H9 (cell line): Measurements from ENCODE around the gene SETD1A. TPM values are rescaled to one million over a fixed set of nuclear protein-coding genes. Genes with fewer than 3 reads are reported as not detected.

ENCODE experiments used
- DNase-seq: peaks from one replicate; pipeline ENCODE4 v3.0.0-alpha.2; 2017
- H2AFZ ChIP-seq: one replicate; pipeline ENCODE4 v1.6.1; 2013; ENCODE audit warnings: mild to moderate bottlenecking, low read length, control low read depth, moderate library complexity
- H2AK5ac ChIP-seq: 2 replicates; pipeline ENCODE4 v1.6.1; 2013; ENCODE audit warnings: low read length, control low read depth, mixed read lengths; ENCODE audit not compliant: insufficient read length
- H2BK120ac ChIP-seq: one replicate; pipeline ENCODE4 v1.6.1; 2013; ENCODE audit warnings: low read depth, mild to moderate bottlenecking, low read length, control low read depth, inconsistent platforms; ENCODE audit not compliant: poor library complexity, severe bottlenecking
- H2BK12ac ChIP-seq: 2 replicates; pipeline ENCODE4 v1.6.1; 2013; ENCODE audit warnings: low read length, control low read depth, mixed read lengths, low read depth; ENCODE audit not compliant: insufficient read length
- H2BK15ac ChIP-seq: 2 replicates; pipeline ENCODE4 v1.6.1; 2013; ENCODE audit warnings: low read depth, low read length, control low read depth
- H2BK20ac ChIP-seq: one replicate; pipeline ENCODE4 v1.6.1; 2013; ENCODE audit warnings: low read depth, mild to moderate bottlenecking, low read length, control low read depth, inconsistent platforms; ENCODE audit not compliant: poor library complexity, severe bottlenecking
- H2BK5ac ChIP-seq: 2 replicates; pipeline ENCODE4 v1.6.1; 2013; ENCODE audit warnings: low read length, control low read depth, mixed read lengths; ENCODE audit not compliant: insufficient read length
- H3K14ac ChIP-seq: 2 replicates; pipeline ENCODE4 v1.6.1; 2013; ENCODE audit warnings: low read length, control low read depth; ENCODE audit not compliant: insufficient read depth
- H3K18ac ChIP-seq: 2 replicates; pipeline ENCODE4 v1.6.1; 2013; ENCODE audit warnings: low read depth, mild to moderate bottlenecking, mixed read lengths, low read length, control low read depth; ENCODE audit not compliant: insufficient read length
- H3K23ac ChIP-seq: 2 replicates; pipeline ENCODE4 v1.6.1; 2013; ENCODE audit warnings: low read length, control low read depth, mixed read lengths, low read depth; ENCODE audit not compliant: insufficient read length
- H3K23me2 ChIP-seq: 2 replicates; pipeline ENCODE4 v1.6.1; 2013; ENCODE audit warnings: low read depth, mild to moderate bottlenecking, mixed read lengths, low read length, control low read depth; ENCODE audit not compliant: insufficient read length, poor library complexity, severe bottlenecking
- H3K27ac ChIP-seq: 2 replicates; pipeline ENCODE4 v1.5.1; 2013; ENCODE audit warnings: low read length, control low read depth, mixed read lengths, low read depth; ENCODE audit not compliant: insufficient read length
- H3K27me3 ChIP-seq: 2 replicates; pipeline ENCODE4 v1.6.1; 2013; ENCODE audit warnings: low read length, control low read depth, inconsistent platforms; ENCODE audit not compliant: insufficient read depth
- H3K4ac ChIP-seq: 2 replicates; pipeline ENCODE4 v1.6.1; 2013; ENCODE audit warnings: low read depth, mild to moderate bottlenecking, control low read depth, inconsistent platforms, low read length, moderate library complexity
- H3K4me1 ChIP-seq: 2 replicates; pipeline ENCODE4 v1.6.1; 2013; ENCODE audit warnings: low read length, control low read depth, inconsistent platforms; ENCODE audit not compliant: insufficient read depth
- H3K4me2 ChIP-seq: 2 replicates; pipeline ENCODE4 v1.6.1; 2013; ENCODE audit warnings: low read length, control low read depth, mixed read lengths; ENCODE audit not compliant: insufficient read length, insufficient read depth
- H3K56ac ChIP-seq: 2 replicates; pipeline ENCODE4 v1.6.1; 2013; ENCODE audit warnings: low read depth, mild to moderate bottlenecking, mixed read lengths, low read length, control low read depth; ENCODE audit not compliant: insufficient read length
- H3K79me1 ChIP-seq: 2 replicates; pipeline ENCODE4 v1.6.1; 2013; ENCODE audit warnings: low read depth, mild to moderate bottlenecking, moderate library complexity, low read length, control low read depth, inconsistent platforms; ENCODE audit not compliant: insufficient read depth, poor library complexity, severe bottlenecking
- H3K79me2 ChIP-seq: 2 replicates; pipeline ENCODE4 v1.6.1; 2013; ENCODE audit warnings: low read length, control low read depth, inconsistent platforms; ENCODE audit not compliant: insufficient read depth
- H3K9ac ChIP-seq: 2 replicates; pipeline ENCODE4 v1.6.1; 2013; ENCODE audit warnings: low read length, control low read depth, mixed read lengths; ENCODE audit not compliant: insufficient read length; ENCODE audit errors: extremely low read depth
- H3K9me3 ChIP-seq: one replicate; pipeline ENCODE4 v1.6.1; 2013; ENCODE audit warnings: low read depth, low read length, inconsistent platforms; ENCODE audit not compliant: control insufficient read depth
- H3T11ph ChIP-seq: one replicate; pipeline ENCODE4 v1.6.1; 2013; ENCODE audit warnings: mild to moderate bottlenecking, low read length, control low read depth, inconsistent platforms
- H4K20me1 ChIP-seq: one replicate; pipeline ENCODE4 v1.6.1; 2013; ENCODE audit not compliant: control insufficient read depth, insufficient read length, insufficient read depth
- H4K5ac ChIP-seq: 2 replicates; pipeline ENCODE4 v1.6.1; 2013; ENCODE audit warnings: low read depth, mild to moderate bottlenecking, mixed read lengths, low read length, control low read depth; ENCODE audit not compliant: insufficient read length
- H4K8ac ChIP-seq: replicated peaks from 2 replicates; pipeline ENCODE4 v1.6.1; 2013; ENCODE audit warnings: low read length, control low read depth, mixed read lengths, low read depth; ENCODE audit not compliant: insufficient read length
- H4K91ac ChIP-seq: 2 replicates; pipeline ENCODE4 v1.6.1; 2013; ENCODE audit warnings: low read depth, mild to moderate bottlenecking, moderate library complexity, mixed read lengths, low read length, control low read depth; ENCODE audit not compliant: insufficient read length
- H3K27ac Mint-ChIP-seq, 3 experiments: 2 replicates in 2 of 3; 3 replicates in 1 of 3; pipeline ENCODE4 v1.8.0; 2020 to 2021; ENCODE audit warnings: mixed read lengths in 3 of 3, mild to moderate bottlenecking in 1 of 3, moderate library complexity in 1 of 3
- H3K27me3 Mint-ChIP-seq: 2 replicates; pipeline ENCODE4 v1.8.0; 2021; ENCODE audit warnings: low read depth, mild to moderate bottlenecking, moderate library complexity, mixed read lengths
- H3K36me3 Mint-ChIP-seq, 3 experiments: 2 replicates in 2 of 3; 3 replicates in 1 of 3; pipeline ENCODE4 v1.8.0; 2020 to 2021; ENCODE audit warnings: low read depth in 3 of 3, mixed read lengths in 3 of 3; ENCODE audit not compliant: insufficient read depth in 1 of 3
- H3K4me1 Mint-ChIP-seq, 2 experiments: 2 replicates each; pipeline ENCODE4 v1.8.0; 2020; ENCODE audit warnings: mixed read lengths in 2 of 2
- H3K4me3 Mint-ChIP-seq, 2 experiments: 2 replicates in 1 of 2; 3 replicates in 1 of 2; pipeline ENCODE4 v1.8.0; 2020 to 2021; ENCODE audit warnings: mild to moderate bottlenecking in 2 of 2, mixed read lengths in 2 of 2, moderate library complexity in 1 of 2
- H3K9me3 Mint-ChIP-seq, 2 experiments: 2 replicates in 1 of 2; 3 replicates in 1 of 2; pipeline ENCODE4 v1.8.0; 2020; ENCODE audit warnings: mild to moderate bottlenecking in 2 of 2, mixed read lengths in 2 of 2, moderate library complexity in 1 of 2
- WGBS: extraction: QIAGEN DNeasy Blood & Tissue Kit; methylation state at CpG from one replicate; pipeline ENCODE4 v1.1.7; 2013; ENCODE audit warnings: missing lambda C conversion rate, low lambda C conversion rate, mixed read lengths; ENCODE audit not compliant: insufficient read length; ENCODE audit errors: extremely low coverage; 5-methylcytosine and 5-hydroxymethylcytosine counted together
- total RNA-seq: library from RNA; stranded (reverse); gene quantifications from 2 replicates; pipeline ENCODE4 v1.2.1, GENCODE V29; 2021
- TF ChIP-seq, protein P1 (sequence below): fragments of 200-600 bp; sonication (generic); conservative IDR thresholded peaks from 3 replicates; pipeline ENCODE4 v1.8.0; 2021; ENCODE audit warnings: antibody characterized with exemption, mild to moderate bottlenecking

SETD1A gene
- total RNA-seq, 1 experiment from 2014 or later: 36.9 TPM

DNA sequence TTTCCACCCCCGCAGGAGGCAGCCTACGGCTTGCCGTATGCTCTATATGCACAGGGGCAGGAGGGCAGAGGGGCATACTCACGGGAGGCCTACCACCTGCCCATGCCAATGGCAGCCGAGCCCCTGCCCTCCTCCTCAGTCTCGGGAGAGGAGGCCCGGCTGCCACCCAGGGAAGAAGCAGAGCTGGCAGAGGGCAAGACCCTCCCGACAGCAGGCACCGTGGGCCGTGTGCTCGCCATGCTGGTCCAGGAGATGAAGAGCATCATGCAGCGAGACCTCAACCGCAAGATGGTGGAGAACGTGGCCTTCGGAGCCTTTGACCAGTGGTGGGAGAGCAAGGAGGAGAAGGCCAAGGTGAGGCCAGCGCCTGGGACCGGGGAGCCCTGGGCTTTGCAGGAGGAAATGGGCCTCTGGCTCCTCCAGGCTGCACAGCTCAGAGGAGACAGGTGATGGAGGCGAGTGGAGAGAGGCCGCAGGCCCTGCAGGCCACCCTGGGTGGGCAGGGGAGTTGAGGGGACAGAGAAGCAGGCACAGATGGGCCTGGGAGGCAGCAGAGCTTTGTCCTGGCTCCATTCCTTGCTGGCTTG lies 8.6 kb downstream of the SETD1A start:
- no peak overlapping the region for H3K4ac ChIP-seq
- H3K23me2 ChIP-seq: no peaks in the 10 kb centered on the region
- no peaks in the 10 kb centered on the region for H3K79me2 ChIP-seq
- Mint-ChIP-seq H3K27ac (peak overlapping the region in 1 of 3 experiments; percentile 44; a peak in 2 of 7 replicates), H3K4me1 (no peaks in the 10 kb centered on the region; a peak in 1 of 4 replicates), H3K36me3 (peaks cover 55 to 88% (median 83%) of the 10 kb centered on the region in 3 experiments), H3K9me3 (no peaks in the 10 kb centered on the region), H3K4me3 (no peak overlapping the region), H3K27me3 (no peaks in the 10 kb centered on the region)
- H3K14ac ChIP-seq: no peak overlapping the region
- no peaks in the 10 kb centered on the region for H4K20me1 ChIP-seq
- no peak overlapping the region for H3K56ac ChIP-seq
- no peak overlapping the region for H3K18ac ChIP-seq
- no peak overlapping the region for H2BK120ac ChIP-seq
- H3K27ac ChIP-seq: no peak overlapping the region
- no peak overlapping the region for H4K8ac ChIP-seq
- H2BK5ac ChIP-seq: no peak overlapping the region
- no peaks in the 10 kb centered on the region for H3K9me3 ChIP-seq
- H2BK20ac ChIP-seq: no peak overlapping the region
- no peak overlapping the region for H3K23ac ChIP-seq
- H2BK15ac ChIP-seq: no peak overlapping the region
- H3K4me2 ChIP-seq: no peak overlapping the region
- H3K9ac ChIP-seq: no peak overlapping the region
- H3K4me1 ChIP-seq: no peaks in the 10 kb centered on the region
- no peaks in the 10 kb centered on the region for H3K79me1 ChIP-seq
- no peaks in the 10 kb centered on the region for H3K27me3 ChIP-seq
- TF ChIP-seq, protein P1, sequence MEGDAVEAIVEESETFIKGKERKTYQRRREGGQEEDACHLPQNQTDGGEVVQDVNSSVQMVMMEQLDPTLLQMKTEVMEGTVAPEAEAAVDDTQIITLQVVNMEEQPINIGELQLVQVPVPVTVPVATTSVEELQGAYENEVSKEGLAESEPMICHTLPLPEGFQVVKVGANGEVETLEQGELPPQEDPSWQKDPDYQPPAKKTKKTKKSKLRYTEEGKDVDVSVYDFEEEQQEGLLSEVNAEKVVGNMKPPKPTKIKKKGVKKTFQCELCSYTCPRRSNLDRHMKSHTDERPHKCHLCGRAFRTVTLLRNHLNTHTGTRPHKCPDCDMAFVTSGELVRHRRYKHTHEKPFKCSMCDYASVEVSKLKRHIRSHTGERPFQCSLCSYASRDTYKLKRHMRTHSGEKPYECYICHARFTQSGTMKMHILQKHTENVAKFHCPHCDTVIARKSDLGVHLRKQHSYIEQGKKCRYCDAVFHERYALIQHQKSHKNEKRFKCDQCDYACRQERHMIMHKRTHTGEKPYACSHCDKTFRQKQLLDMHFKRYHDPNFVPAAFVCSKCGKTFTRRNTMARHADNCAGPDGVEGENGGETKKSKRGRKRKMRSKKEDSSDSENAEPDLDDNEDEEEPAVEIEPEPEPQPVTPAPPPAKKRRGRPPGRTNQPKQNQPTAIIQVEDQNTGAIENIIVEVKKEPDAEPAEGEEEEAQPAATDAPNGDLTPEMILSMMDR: no peak
- no peak overlapping the region for H3T11ph ChIP-seq
- H4K5ac ChIP-seq: no peak overlapping the region
- DNase-seq: no peak
- WGBS: no CpG with 5 or more reads among the region's 19 CpGs
- no peak overlapping the region for H2BK12ac ChIP-seq
- no peak overlapping the region for H4K91ac ChIP-seq
- H2AFZ ChIP-seq: no peak overlapping the region
- no peak overlapping the region for H2AK5ac ChIP-seq
